WTC11 (cell line): Measurements from ENCODE around the gene AKT2.

ENCODE experiments used
- ATF2 ChIP-seq: sonication (generic); formaldehyde crosslinking; IDR thresholded peaks from 2 replicates; pipeline ENCODE4 v1.8.1; 2022; ENCODE audit warnings: low read depth, missing genetic modification reagents, borderline replicate concordance
- ATF3 ChIP-seq: sonication (generic); formaldehyde crosslinking; conservative IDR thresholded peaks from 2 replicates; pipeline ENCODE4 v1.8.1; 2022; ENCODE audit warnings: mild to moderate bottlenecking, missing genetic modification reagents
- CTCF ChIP-seq: fragments of 200-600 bp; IDR thresholded peaks from 2 replicates; pipeline ENCODE4 v1.8.0; 2022; ENCODE audit warnings: antibody characterized with exemption
- GTF2I ChIP-seq: fragments of 250-450 bp; sonication (Bioruptor Pico); conservative IDR thresholded peaks from 2 replicates; pipeline ENCODE4 v1.4.0; 2021; ENCODE audit warnings: mild to moderate bottlenecking
- NR1H2 ChIP-seq: sonication (generic); formaldehyde crosslinking; IDR thresholded peaks from 2 replicates; pipeline ENCODE4 v1.9.0; 2021; ENCODE audit warnings: mild to moderate bottlenecking, moderate library complexity, missing genetic modification reagents
- TF ChIP-seq, protein P1 (sequence below): sonication (generic); formaldehyde crosslinking; IDR thresholded peaks from 2 replicates; pipeline ENCODE4 v1.8.1; 2023; ENCODE audit warnings: mild to moderate bottlenecking, missing genetic modification reagents, moderate library complexity
- TF ChIP-seq, protein P2 (sequence below): sonication (generic); formaldehyde crosslinking; IDR thresholded peaks from 2 replicates; pipeline ENCODE4 v1.8.1; 2022; ENCODE audit warnings: mild to moderate bottlenecking, moderate library complexity, missing genetic modification reagents

- TF ChIP-seq ATF3 (CRISPR knock-in tag), result no peak
- TF ChIP-seq, protein P1, sequence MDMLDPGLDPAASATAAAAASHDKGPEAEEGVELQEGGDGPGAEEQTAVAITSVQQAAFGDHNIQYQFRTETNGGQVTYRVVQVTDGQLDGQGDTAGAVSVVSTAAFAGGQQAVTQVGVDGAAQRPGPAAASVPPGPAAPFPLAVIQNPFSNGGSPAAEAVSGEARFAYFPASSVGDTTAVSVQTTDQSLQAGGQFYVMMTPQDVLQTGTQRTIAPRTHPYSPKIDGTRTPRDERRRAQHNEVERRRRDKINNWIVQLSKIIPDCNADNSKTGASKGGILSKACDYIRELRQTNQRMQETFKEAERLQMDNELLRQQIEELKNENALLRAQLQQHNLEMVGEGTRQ (CRISPR knock-in tag), result no peak
- TF ChIP-seq ATF2 (CRISPR knock-in tag), result no peak
- TF ChIP-seq, protein P2, sequence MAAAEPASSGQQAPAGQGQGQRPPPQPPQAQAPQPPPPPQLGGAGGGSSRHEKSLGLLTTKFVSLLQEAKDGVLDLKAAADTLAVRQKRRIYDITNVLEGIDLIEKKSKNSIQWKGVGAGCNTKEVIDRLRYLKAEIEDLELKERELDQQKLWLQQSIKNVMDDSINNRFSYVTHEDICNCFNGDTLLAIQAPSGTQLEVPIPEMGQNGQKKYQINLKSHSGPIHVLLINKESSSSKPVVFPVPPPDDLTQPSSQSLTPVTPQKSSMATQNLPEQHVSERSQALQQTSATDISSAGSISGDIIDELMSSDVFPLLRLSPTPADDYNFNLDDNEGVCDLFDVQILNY, result no peak
- no peak for TF ChIP-seq CTCF
- no peak for TF ChIP-seq GTF2I (CRISPR knock-in tag)
- TF ChIP-seq NR1H2 (CRISPR knock-in tag), result no peak
Observed at GRCh38 chr19:40326201-40326600, 41.1 kb upstream of the AKT2 start.
